ENCODE measurements around the gene CA9.
A peak's percentile ranks its signal among the peaks of the same experiment; 100 is the strongest.

The CA9 gene

DNA sequence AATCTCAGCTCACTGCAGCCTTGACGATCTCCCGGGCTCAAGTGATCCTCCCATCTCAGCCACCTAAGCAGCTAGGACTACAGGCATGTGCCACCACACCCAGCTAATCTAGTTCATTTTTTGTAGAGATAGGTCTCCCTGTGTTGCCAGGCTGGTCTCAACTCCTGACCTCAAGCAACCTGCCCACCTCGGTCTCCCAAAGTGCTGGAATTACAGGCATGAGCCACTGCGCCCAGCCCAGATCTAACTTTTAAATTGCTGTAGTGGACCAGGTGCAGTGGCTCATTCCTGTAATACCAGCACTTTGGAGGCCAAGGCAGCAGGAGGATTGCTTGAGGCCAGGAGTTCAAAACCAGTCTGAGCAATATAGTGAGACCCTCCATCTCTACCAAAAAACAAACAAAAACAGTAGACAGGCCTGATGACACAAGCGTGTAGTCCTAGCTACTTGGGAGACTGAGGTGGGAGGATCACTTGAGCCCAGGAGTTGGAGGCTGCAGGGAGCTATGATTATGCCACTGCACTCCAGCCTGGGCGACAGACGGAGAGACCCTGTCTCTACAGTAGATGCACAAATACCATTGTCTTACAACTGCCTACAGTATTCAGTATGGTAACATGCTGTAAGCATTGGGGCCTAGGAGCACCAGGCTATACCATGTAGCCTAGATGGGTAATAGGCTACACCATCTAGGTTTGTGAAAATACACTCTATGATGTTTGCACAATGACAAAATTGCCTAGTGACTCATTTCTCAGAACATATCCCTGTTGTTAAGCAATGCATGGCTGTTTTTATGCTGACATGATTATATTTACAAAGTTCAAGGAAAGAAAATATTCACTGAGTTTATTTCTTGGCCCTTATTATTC is 21.5 kb upstream of the CA9 start:
- no peak for DNase-seq (ENCODE audit: extremely low read depth in 1 of 2, low read depth in 1 of 2)

- DNase-seq (ENCODE audit: extremely low read depth in 1 of 2, low read depth in 1 of 2) = no peak
These were observed 20.9 kb upstream of the CA9 start for GRCh38 chr9:35652829-35653209.

- no peak for DNase-seq (ENCODE audit: extremely low read depth in 1 of 2, low read depth in 1 of 2)
These were observed 20.1 kb upstream of the CA9 start for GRCh38 chr9:35653611-35654010.

GRCh38 chr9:35656348-35656747 is 17.4 kb upstream of the CA9 start:
- no peak for DNase-seq (ENCODE audit: extremely low read depth in 1 of 2, low read depth in 1 of 2)

- DNase-seq (ENCODE audit: extremely low read depth in 1 of 2, low read depth in 1 of 2) = no peak
These were observed 16.7 kb upstream of the CA9 start for GRCh38 chr9:35656831-35657545.

DNA sequence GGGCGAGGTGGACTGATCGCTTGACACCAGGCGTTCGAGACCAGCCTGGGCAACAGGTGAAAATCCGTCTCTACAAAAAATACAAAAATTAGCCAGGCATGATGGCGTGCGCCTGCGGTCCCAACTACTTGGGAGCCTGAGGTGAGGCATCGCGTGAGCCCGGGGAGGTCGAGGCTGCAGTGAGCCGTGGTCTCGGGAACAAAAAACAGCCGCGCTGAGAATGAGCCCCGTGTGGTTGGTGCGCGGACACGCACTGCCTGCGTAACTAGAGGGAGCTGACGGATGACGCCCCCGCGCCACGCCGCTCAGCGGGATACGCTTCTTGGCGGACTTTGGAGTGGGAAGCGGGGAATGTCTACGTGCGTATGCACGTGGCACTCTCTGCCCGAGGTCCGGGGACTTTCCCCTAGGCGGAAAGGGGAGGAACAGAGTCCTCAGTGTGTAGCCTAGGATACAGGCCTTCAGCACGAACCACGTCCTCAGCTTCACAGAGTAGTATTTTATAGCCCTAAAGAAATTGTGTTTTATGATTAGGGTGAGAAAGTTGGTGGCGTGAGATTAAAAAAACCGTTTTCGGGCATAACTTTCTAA is 16.1 kb upstream of the CA9 start, which contains the start of gene RMRP:
Gene RMRP, minus strand, starts transcription at position 474 of the 591 bp plus-strand sequence.
- DNase-seq (ENCODE audit: extremely low read depth in 1 of 2, low read depth in 1 of 2) = peak; percentile 72 to 78

DNA sequence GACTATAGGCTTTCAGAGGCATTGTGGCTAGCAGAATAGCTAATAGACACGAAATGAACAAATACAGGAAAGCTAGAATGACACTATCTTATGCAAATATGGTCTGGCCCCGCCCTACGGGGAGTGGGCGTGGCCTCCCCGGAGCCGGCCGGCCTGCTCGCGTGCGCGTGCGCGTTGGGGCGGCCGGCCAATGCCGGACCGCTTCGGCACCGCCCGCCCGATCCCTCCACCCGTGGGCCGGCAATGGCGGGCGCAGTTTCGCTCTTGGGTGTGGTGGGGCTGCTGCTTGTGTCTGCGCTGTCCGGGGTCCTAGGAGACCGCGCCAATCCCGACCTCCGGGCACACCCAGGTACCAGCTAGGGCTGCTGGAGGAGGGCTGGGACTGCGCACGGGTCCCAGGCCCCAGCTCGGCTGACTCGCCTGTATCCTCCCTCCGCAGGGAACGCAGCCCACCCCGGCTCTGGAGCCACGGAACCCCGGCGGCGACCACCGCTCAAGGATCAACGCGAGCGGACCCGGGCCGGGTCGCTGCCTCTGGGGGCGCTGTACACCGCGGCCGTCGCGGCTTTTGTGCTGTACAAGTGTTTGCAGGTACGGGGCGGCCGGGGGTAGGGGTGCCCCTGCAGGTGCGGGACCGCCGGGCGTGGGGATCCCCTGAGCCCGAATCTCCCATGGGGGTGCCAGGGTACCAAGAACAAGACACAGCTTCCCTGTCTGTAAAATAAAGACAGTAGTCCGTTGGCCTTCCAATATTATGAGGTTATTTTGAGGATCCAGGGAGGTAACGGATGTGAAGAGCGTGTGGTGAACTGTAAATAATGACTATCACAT is 15.4 kb upstream of the CA9 start, which contains the start of gene CCDC107:
Gene CCDC107, plus strand, starts transcription at position 156 of the 831 bp plus-strand sequence. Its CDS starts 88 bp downstream, at position 244.
- peak; percentile 48 to 76 for DNase-seq (ENCODE audit: extremely low read depth in 1 of 2, low read depth in 1 of 2)

- DNase-seq (ENCODE audit: extremely low read depth in 1 of 2, low read depth in 1 of 2) = no peak
These were observed 14.8 kb upstream of the CA9 start for GRCh38 chr9:35658968-35659220.

DNA sequence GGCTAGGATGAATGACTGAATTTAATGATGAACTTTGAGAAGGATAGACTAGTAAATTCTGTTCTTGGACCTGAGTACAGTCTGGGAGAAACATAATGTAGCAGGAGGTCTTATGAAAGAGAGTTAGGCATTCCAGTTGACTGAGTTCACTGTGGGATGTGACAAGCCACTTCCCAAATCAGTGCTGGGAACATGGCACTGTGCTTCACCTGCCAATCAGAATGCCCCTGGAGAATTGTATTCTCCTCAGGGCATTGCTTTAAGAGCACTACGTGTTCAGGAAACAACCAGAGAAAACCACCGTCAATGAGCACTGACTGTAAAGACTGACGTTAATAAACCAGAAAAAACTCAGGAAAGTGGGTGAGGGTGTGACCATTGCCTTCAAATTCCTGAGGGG is 14.4 kb upstream of the CA9 start:
- no peak for DNase-seq (ENCODE audit: extremely low read depth in 1 of 2, low read depth in 1 of 2)

DNA sequence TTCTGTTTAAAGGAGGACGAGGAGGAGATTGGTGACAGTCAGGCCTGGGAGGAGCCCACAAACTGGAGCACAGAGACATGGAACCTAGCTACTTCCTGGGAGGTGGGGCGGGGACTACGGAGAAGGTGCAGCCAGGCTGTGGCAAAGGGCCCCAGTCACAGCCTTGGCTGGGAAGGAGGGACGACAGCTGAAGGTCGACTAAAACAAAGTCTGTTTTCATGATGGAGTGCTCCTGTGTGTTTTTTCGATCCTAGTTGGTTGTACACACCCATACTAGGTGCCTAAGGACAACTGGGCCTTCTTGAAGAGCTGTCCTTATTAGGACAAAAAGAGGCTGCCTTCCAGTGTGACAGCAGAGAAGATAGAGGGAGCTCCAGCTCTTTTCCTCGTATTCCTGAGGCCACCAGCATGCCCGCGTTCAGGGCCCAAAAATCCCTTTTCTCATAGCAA is 12.7 kb upstream of the CA9 start:
- DNase-seq (ENCODE audit: extremely low read depth in 1 of 2, low read depth in 1 of 2) = no peak

DNA sequence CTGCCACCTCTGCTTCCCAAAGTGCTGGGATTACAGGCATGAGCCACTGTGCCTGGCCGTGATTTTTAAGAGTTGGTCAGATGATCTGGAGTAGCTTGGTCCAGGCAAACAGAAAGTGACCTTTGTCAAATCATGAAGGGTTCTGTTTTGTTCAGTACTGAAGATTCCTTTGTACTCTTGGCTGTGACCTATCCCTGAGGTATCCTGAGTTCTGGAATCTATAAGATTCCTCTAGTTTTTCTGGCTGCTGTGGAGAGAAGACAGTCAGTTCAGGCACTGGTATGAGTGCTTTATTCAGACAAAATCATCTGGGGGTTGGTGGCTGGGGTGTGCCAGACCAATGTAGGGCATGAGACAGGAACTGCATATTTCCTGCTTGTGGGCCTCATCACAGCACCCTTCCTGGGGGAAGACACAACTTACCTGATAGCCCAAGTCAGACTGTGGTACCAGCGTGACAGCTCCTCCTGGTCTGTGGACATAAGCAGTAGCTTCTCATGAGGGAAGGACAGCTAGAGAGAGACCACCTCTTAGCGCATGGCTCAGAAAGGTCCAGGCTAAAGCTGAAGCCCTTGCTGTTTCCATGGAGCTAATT is 11.9 kb upstream of the CA9 start:
- DNase-seq (ENCODE audit: extremely low read depth in 1 of 2, low read depth in 1 of 2) = no peak

- DNase-seq (ENCODE audit: extremely low read depth in 1 of 2, low read depth in 1 of 2) = no peak
These were observed 11.3 kb upstream of the CA9 start for GRCh38 chr9:35662437-35662836.

DNA sequence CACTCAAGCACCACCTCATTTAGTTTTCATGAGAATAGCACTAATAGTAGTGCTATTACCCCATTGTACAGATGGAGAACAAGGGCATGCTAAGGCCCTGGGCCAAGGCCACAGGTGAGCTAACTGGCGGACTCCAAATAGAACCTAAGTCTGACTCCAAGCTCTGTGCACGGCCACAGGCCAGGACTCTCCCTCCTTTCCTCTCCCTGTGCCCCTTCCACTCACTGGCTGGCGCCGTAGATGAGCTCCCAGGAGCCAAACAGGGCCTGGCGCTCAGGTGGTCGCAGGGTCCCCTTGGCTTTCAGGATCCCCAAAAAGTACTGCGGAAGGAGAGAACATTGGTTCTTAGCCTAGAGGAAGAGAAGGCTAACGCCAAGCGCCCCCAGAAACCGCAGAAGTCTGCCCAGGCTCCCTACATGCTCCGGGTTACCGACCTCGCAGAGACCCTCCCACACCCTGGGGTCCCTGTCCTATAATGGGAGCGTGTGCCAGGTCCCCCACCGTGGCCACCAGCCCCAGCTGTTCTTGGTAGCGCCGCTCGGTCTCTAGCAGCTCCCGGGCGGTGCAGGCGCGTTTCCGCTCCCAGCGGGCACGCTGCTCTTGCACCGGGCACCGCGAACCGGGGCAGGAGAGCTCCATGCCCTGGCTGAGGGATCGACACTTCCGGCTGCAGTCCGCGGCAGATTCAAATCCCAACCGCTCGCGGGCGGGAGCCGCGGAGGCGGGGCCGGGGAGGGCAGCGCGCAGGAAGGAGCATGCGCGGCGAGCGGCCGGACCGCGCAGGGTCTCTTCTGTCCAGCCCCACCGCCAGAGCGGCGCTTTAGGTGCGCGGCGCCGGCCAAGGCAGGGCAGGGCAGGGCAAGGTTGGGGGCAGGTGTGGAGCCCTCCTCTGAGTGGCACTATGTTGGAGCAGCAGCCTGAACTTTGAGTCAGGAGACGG is 8.9 kb upstream of the CA9 start, which contains the start of gene ARHGEF39:
Gene ARHGEF39, minus strand, starts transcription at position 665 of the 940 bp plus-strand sequence. Its CDS starts 26 bp downstream, at position 639.
- DNase-seq (ENCODE audit: extremely low read depth in 1 of 2, low read depth in 1 of 2) = peak in 1 of 2 donors; percentile 43

GRCh38 chr9:35665471-35665818 is 8.3 kb upstream of the CA9 start:
- DNase-seq (ENCODE audit: extremely low read depth in 1 of 2, low read depth in 1 of 2) = no peak

GRCh38 chr9:35666045-35666444 is 7.7 kb upstream of the CA9 start:
- DNase-seq (ENCODE audit: extremely low read depth in 1 of 2, low read depth in 1 of 2) = no peak

GRCh38 chr9:35666549-35666948 is 7.2 kb upstream of the CA9 start:
- DNase-seq (ENCODE audit: extremely low read depth in 1 of 2, low read depth in 1 of 2) = no peak

GRCh38 chr9:35667939-35668338 is 5.8 kb upstream of the CA9 start:
- DNase-seq (ENCODE audit: extremely low read depth in 1 of 2, low read depth in 1 of 2) = no peak

DNA sequence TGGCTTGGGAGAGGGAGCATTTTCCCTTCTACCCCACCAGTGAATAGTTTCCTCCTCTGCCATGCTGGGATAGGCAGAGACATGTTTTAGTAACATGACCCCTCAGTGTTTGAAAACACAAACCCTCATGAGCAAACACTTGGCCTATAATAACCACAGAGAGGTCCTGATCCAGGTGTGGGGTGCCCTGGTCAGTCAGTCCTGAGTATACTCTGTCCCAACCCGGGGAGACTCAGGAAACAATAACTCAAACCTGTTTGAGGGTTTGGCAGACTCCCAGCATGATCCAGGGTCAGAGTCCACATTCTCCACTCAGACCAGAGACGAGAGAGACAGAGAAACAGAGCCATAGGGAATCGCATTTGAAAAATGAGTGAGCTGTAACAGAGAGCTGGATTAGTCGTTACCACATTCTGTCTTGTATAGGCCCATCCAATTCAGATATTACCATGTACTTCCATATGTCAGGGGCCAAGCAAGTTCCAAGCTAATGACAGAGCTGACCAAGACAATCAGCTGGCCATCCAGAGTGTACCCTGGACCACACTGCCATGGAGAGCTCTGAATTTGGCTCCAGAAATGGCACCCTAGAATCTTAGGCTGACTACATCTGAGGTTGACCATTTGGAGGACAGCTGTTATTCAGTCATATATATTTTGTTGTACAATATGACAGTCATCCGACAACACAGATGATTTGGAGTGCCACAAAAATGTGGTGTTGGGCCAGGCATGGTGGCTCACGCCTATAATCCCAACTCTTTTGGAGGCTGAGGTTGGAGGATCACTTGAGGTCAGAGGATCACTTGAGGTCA is 4.2 kb upstream of the CA9 start:
- DNase-seq (ENCODE audit: extremely low read depth in 1 of 2, low read depth in 1 of 2) = no peak

DNA sequence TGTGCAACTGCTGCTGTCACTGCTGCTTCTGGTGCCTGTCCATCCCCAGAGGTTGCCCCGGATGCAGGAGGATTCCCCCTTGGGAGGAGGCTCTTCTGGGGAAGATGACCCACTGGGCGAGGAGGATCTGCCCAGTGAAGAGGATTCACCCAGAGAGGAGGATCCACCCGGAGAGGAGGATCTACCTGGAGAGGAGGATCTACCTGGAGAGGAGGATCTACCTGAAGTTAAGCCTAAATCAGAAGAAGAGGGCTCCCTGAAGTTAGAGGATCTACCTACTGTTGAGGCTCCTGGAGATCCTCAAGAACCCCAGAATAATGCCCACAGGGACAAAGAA is 265 bp downstream of the CA9 start:
- DNase-seq (ENCODE audit: extremely low read depth in 1 of 2, low read depth in 1 of 2) = no peak
